Measurements from ENCODE around the gene NAA60. TPM values are rescaled to one million over a fixed set of nuclear protein-coding genes. Genes with fewer than 3 reads are reported as not detected.

The NAA60 gene
- total and polyA plus RNA-seq, 2 of the 13 experiments (the other 11 are each of a cell fraction or from before 2014, with no cell fraction given) = 14.7 to 32.0 TPM

- no peak for TF ChIP-seq KDM5B (CRISPR knock-in tag; IDR thresholded peaks at IDR 0.05; ENCODE audit: borderline replicate concordance)
- TF ChIP-seq ZNF207 (IDR thresholded peaks at IDR 0.05; ENCODE audit: borderline replicate concordance) = no peak
- no peak for TF ChIP-seq SNRNP70 (IDR thresholded peaks at IDR 0.05; ENCODE audit: low read depth, low read length)
- no peak for TF ChIP-seq AKNA (CRISPR knock-in tag; IDR thresholded peaks at IDR 0.05; ENCODE audit: borderline replicate concordance)
- no peak for TF ChIP-seq NR2F6 (IDR thresholded peaks at IDR 0.05)
- TF ChIP-seq NR2F6 (CRISPR knock-in tag; IDR thresholded peaks at IDR 0.05) = no peak
- TF ChIP-seq RARA (CRISPR knock-in tag; IDR thresholded peaks at IDR 0.05) = no peak
- peak; percentile 2; the same call in 1 of the 2 replicates for TF ChIP-seq CTCF (CRISPR knock-in tag; IDR thresholded peaks at IDR 0.05)
- no peak for TF ChIP-seq ZNF138 (CRISPR knock-in tag; IDR thresholded peaks at IDR 0.05; ENCODE audit: low read depth)
- no peak for TF ChIP-seq HIC2 (CRISPR knock-in tag; IDR thresholded peaks at IDR 0.05; ENCODE audit: low read depth)
- TF ChIP-seq GATA4 (IDR thresholded peaks at IDR 0.05; ENCODE audit: borderline replicate concordance, low read depth) = no peak
- TF ChIP-seq FLYWCH1 (CRISPR knock-in tag; IDR thresholded peaks at IDR 0.05) = no peak
- TF ChIP-seq, protein P1, sequence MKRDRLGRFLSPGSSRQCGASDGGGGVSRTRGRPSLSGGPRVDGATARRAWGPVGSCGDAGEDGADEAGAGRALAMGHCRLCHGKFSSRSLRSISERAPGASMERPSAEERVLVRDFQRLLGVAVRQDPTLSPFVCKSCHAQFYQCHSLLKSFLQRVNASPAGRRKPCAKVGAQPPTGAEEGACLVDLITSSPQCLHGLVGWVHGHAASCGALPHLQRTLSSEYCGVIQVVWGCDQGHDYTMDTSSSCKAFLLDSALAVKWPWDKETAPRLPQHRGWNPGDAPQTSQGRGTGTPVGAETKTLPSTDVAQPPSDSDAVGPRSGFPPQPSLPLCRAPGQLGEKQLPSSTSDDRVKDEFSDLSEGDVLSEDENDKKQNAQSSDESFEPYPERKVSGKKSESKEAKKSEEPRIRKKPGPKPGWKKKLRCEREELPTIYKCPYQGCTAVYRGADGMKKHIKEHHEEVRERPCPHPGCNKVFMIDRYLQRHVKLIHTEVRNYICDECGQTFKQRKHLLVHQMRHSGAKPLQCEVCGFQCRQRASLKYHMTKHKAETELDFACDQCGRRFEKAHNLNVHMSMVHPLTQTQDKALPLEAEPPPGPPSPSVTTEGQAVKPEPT (CRISPR knock-in tag; IDR thresholded peaks at IDR 0.05; ENCODE audit: low read depth) = no peak
- TF ChIP-seq SP140L (CRISPR knock-in tag; IDR thresholded peaks at IDR 0.05; ENCODE audit: borderline replicate concordance) = no peak
- no peak for TF ChIP-seq HNRNPL (IDR thresholded peaks at IDR 0.05; ENCODE audit: low read depth, low read length)
- TF ChIP-seq ZNF616 (CRISPR knock-in tag; IDR thresholded peaks at IDR 0.05; ENCODE audit: low read depth) = no peak
- no peak for TF ChIP-seq ZMAT3 (CRISPR knock-in tag; conservative IDR thresholded peaks at IDR 0.05)
- TF ChIP-seq MYC (CRISPR knock-in tag; IDR thresholded peaks at IDR 0.05; ENCODE audit: borderline replicate concordance) = peak; percentile 45; the same call in 1 of the 2 replicates
- 0 out of 2 replicates have a peak, but pooled peaks have one; percentile 24 for TF ChIP-seq ZNF749 (CRISPR knock-in tag; IDR thresholded peaks at IDR 0.05; ENCODE audit: borderline replicate concordance)
Measured at GRCh38 chr16:3443108-3444031, at the start of gene NAA60, which contains the start of gene ZNF597 (continued).
